ENCODE results near the gene GRN.

- no peak for TF ChIP-seq POLR2AphosphoS5 (IDR thresholded peaks at IDR 0.05; ENCODE audit: borderline replicate concordance, low read depth, low read length)
- no peak for TF ChIP-seq EZH2 (IDR thresholded peaks at IDR 0.05)
- no peak for TF ChIP-seq FOXP2 (optimal IDR thresholded peaks at IDR 0.05; ENCODE audit: control extremely low read depth, extremely low read length, insufficient read depth)
These were observed 47.1 kb upstream of the GRN start for GRCh38 chr17:44297975-44298374.

Data from SK-N-MC (cell line).